ENCODE measurements around the gene CANT1.

DNA sequence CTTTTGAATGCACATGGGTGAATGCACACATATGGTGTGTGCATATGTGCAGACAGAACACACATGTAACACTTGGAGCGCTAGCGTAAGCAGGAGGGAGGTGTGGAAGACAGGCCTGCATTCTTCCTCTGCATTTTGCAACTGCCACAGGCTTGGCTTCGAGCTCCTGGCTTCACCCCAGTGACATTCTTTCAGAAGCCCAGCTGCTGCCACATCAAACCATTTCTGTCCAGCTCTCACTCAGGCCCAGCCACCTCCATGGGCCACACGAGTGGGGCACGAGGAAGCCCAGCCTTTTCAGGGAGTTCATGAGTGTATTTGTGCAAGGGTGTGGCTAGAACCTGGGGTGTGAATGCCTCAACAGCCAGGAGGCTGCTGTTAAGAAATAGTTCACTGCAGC, 48.6 kb downstream of the CANT1 start:
- TF ChIP-seq, protein P1, sequence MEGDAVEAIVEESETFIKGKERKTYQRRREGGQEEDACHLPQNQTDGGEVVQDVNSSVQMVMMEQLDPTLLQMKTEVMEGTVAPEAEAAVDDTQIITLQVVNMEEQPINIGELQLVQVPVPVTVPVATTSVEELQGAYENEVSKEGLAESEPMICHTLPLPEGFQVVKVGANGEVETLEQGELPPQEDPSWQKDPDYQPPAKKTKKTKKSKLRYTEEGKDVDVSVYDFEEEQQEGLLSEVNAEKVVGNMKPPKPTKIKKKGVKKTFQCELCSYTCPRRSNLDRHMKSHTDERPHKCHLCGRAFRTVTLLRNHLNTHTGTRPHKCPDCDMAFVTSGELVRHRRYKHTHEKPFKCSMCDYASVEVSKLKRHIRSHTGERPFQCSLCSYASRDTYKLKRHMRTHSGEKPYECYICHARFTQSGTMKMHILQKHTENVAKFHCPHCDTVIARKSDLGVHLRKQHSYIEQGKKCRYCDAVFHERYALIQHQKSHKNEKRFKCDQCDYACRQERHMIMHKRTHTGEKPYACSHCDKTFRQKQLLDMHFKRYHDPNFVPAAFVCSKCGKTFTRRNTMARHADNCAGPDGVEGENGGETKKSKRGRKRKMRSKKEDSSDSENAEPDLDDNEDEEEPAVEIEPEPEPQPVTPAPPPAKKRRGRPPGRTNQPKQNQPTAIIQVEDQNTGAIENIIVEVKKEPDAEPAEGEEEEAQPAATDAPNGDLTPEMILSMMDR (IDR thresholded peaks at IDR 0.05), result no peak
- TF ChIP-seq POLR2A (IDR thresholded peaks at IDR 0.05) (no peak), EP300 (IDR thresholded peaks at IDR 0.05) (no peak)
